ENCODE data around the gene CTTNBP2NL. TPM values are rescaled to one million over a fixed set of nuclear protein-coding genes. Genes with fewer than 3 reads are reported as not detected.

Gene CTTNBP2NL, protein sequence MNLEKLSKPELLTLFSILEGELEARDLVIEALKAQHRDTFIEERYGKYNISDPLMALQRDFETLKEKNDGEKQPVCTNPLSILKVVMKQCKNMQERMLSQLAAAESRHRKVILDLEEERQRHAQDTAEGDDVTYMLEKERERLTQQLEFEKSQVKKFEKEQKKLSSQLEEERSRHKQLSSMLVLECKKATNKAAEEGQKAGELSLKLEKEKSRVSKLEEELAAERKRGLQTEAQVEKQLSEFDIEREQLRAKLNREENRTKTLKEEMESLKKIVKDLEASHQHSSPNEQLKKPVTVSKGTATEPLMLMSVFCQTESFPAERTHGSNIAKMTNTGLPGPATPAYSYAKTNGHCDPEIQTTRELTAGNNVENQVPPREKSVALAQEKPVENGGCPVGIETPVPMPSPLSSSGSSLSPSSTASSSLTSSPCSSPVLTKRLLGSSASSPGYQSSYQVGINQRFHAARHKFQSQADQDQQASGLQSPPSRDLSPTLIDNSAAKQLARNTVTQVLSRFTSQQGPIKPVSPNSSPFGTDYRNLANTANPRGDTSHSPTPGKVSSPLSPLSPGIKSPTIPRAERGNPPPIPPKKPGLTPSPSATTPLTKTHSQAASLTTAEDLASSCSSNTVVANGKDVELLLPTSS
- 1 to 10 TPM; 3.4 to 3.6 TPM for total RNA-seq

DNA sequence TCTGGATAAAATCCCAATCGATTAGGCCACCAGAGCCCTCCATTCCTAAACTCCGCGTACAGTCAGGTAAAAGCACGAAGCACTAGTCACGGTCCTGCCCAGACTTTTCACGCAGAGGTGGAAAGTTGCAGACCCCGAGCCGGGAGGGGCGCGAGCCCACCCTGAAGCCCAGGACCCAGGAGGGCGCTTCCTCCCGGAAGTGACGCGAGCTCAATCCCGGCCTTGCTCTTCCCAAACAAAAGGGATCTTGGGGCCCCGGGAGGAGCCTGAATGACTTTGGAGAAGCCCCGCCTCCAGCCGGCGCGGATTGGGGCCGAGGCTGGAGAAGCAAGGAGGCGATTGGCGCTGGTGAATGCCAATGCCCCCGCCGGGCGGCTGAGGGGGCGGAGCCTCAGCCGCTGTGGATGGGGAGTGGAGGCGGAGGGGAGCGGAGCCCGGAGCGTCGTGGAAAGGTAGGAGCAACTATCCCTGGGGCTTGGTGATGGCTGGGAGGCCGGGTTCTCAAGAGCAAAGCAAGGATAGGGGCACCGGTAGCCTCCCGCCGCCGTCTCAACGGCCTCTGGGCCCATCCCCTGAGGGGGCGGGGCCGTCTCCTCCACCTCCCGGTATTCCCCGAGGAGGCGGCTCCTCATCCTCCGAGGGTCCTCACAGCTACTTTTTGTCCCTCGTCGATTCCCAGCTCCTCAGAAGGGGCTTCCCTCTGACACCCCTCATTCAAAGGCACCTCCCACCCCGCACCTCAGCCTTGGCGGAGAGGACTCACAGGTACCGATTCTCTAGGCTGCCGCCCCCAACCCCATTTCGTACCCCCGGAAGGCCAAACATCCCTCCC is at the start of gene CTTNBP2NL:
Gene CTTNBP2NL (plus strand): TSS at position 394 of the 832 bp plus-strand sequence. CDS start 19,952 bp downstream, outside the sequence.
- peak within 1 kb of the TSS; percentile 31 for H3K27ac Mint-ChIP-seq
- no peaks in the 10 kb centered on the region for H3K36me3 Mint-ChIP-seq (ENCODE audit: low read depth)
- ChIA-PET POLR2A (interaction anchor here (0.7 to 1.1 kb wide), 2 partner anchors 220 to 223 kb away, joined by 3 to 4 read pairs; partner anchors contain the start of gene ST7L), CTCF (interaction anchor here (1.0 to 10.1 kb wide), 2 partner anchors 68 to 320 kb away, joined by 3 to 163 read pairs; partner anchors contain the start of gene PPM1J)
- H3K27me3 Mint-ChIP-seq, result peaks cover 4% of the 10 kb centered on the region
- DNase-seq, result peak; percentile 86
- H3K4me3 Mint-ChIP-seq, result peak within 1 kb of the TSS; percentile 84
- peaks cover 42% of the 10 kb centered on the region for H3K4me1 Mint-ChIP-seq
- H3K9me3 Mint-ChIP-seq, result no peaks in the 10 kb centered on the region

DNA sequence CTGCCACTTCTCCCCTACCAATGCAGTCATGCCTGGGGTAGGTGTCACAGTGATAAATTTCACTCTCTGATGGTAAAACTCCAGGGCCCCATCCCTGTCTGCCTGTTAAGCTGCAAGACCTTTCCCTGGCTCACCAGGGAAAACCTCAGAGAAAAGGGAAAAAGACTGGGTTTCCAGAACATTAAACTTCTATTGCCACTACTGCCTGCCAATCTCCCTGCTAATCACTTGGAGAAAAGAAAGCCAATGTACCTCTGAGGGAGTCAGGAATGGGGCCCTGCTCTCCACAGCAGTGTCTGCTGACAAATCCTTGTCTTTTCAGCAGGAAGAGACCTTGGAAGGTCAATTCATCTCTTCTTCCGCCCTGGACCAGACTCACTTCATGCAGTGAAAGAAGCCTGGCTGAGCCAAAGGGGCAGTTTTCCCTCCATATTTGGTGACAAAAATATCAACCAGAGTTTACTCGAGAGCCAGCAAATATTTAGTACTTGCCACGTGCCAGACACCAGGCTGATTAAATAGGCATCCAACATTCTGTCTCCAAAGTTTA is 49.1 kb upstream of the CTTNBP2NL start:
- no peak overlapping the region for H3K27ac Mint-ChIP-seq
- no peak for DNase-seq
- no peaks in the 10 kb centered on the region for H3K36me3 Mint-ChIP-seq (ENCODE audit: low read depth)
- ChIA-PET CTCF (interaction anchor here (1.7 to 4.0 kb wide), 2 partner anchors 11 to 44 kb away, joined by 4 to 15 read pairs; no protein-coding TSS in a partner anchor), POLR2A (no interaction called here)
- H3K9me3 Mint-ChIP-seq, result no peaks in the 10 kb centered on the region
- H3K4me1 Mint-ChIP-seq, result peaks cover 18% of the 10 kb centered on the region
- no peak overlapping the region for H3K4me3 Mint-ChIP-seq
- H3K27me3 Mint-ChIP-seq, result peaks cover 18% of the 10 kb centered on the region

DNA sequence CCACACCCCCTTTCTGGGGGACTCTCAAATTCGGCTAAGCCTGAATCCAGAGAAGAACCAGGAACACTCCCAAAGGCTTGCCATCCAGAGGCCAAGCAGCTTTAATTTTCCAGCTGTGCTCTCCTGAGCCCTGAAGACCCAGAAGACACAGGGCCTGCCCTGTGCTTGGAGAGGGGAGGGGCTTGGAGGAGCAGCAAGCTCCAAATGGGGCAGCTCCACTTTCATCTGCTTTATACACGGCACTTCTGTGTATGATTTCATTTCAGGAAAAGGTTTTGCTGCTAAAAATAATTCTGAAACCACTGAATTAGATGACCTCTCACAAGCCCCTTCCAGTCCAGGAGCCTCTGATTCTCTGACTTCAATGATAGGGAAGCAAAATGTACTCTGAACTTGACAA is 39.2 kb upstream of the CTTNBP2NL start:
- H3K36me3 Mint-ChIP-seq (ENCODE audit: low read depth), result no peaks in the 10 kb centered on the region
- H3K27me3 Mint-ChIP-seq, result peaks cover 46% of the 10 kb centered on the region
- H3K9me3 Mint-ChIP-seq, result no peaks in the 10 kb centered on the region
- peaks cover 3% of the 10 kb centered on the region for H3K4me1 Mint-ChIP-seq
- POLR2A ChIA-PET, result no interaction called here
- DNase-seq, result no peak
- H3K27ac Mint-ChIP-seq, result no peak overlapping the region
- H3K4me3 Mint-ChIP-seq, result no peak overlapping the region
- CTCF ChIA-PET, result interaction anchor here (1.7 to 3.5 kb wide), 2 partner anchors 12 to 13 kb away, joined by 10 to 15 read pairs; no protein-coding TSS in a partner anchor

DNA sequence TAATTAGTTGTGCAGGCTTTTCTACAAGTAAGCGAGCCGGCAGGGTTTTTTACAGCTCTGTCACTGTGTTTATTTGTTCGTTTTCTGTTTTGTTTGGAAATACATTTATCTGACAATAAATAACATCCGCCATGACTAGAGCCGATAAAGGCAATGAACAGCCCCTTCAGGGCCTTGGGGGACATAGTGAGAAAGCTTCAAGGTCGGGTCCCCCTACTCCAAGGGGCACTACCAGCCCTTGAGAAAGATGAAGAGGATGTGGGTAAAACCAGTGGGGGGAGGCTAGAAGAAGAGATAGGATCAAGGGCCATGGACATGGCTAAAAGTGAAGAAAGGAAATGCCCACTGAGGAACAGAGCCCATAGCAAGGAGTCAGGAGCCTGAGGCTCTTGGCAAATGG is 38.5 kb upstream of the CTTNBP2NL start:
- H3K4me1 Mint-ChIP-seq, result peaks cover 3% of the 10 kb centered on the region
- H3K27me3 Mint-ChIP-seq, result peaks cover 46% of the 10 kb centered on the region
- H3K4me3 Mint-ChIP-seq, result no peak overlapping the region
- no peak overlapping the region for H3K27ac Mint-ChIP-seq
- ChIA-PET POLR2A (no interaction called here), CTCF (interaction anchor here (1.7 to 3.5 kb wide), 2 partner anchors 13 kb away, joined by 10 to 15 read pairs; no protein-coding TSS in a partner anchor)
- no peak for DNase-seq
- H3K36me3 Mint-ChIP-seq (ENCODE audit: low read depth), result no peaks in the 10 kb centered on the region
- no peaks in the 10 kb centered on the region for H3K9me3 Mint-ChIP-seq

DNA sequence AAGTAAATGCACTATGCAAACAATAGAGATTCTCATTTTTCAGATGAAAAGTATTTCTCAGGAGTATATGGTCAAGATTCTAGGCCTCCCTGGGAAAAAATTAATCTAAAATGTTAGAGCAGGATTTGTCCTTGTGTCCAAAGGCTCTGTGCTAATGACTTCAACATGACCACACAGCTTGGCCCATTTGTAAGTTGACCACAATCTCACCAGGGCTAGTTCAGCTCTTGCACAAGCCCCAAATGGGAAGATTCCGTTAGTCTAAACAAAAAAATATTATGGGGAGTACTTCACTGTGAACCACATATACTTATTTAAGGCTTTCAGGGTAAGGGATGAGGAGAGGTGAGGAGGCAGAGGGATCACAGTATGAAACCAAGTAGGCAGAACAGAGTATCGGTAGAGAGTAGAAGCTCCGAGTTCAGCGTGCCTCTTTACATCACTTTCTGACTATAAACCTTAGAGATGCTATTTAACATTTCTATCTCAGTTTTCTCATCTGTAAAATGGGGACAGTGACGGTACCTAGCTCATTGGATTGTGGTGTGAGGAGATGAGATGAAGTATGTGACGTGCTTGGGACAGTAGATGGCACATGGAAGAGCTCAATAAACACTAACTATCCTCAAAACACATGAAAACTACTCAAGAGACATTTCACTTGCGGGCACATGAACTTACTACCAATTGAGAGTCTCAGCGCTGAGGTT is 37.8 kb upstream of the CTTNBP2NL start:
- Mint-ChIP-seq H3K27ac (no peak overlapping the region), H3K9me3 (no peaks in the 10 kb centered on the region), H3K36me3 (ENCODE audit: low read depth) (no peaks in the 10 kb centered on the region), H3K4me3 (no peak overlapping the region), H3K27me3 (peaks cover 50% of the 10 kb centered on the region), H3K4me1 (peaks cover 3% of the 10 kb centered on the region)
- CTCF ChIA-PET, result interaction anchor here (0.9 to 3.5 kb wide), 7 partner anchors 11 to 255 kb away, joined by 3 to 15 read pairs (median 4); no protein-coding TSS in a partner anchor
- POLR2A ChIA-PET, result no interaction called here
- no peak for DNase-seq

DNA sequence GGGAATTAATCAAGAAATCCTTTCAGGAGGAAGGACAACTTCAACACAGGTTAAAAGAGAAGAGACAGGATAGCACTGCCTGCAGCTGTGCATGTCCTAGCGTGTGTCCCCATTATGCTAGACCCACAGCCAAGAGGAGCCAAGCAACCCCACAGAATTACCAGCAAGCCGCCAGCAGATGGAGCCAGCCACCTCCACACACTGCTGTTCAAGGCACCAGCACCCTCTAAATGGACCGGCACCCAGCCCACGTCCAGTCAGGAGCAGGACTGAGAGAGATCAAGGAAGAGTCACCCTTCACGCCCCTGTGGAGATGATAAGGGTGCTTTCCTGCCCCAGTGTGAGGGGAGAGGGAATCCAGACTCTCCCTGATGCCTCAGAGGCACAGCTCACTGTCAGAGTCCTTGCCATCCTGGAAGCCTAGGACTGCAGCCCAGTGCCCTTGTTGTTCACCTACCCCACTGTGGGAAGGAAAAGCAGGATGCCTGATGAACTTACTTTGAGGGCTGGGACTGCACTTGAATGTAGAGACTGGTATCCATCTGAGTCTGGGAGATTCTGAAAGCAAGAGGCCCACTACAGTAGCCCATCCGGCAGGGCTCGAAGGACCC is 37.1 kb upstream of the CTTNBP2NL start:
- Mint-ChIP-seq H3K4me3 (no peak overlapping the region), H3K27ac (no peak overlapping the region), H3K27me3 (peaks cover 48% of the 10 kb centered on the region), H3K9me3 (no peaks in the 10 kb centered on the region), H3K4me1 (peaks cover 3% of the 10 kb centered on the region), H3K36me3 (ENCODE audit: low read depth) (no peaks in the 10 kb centered on the region)
- DNase-seq, result peak; percentile 43
- ChIA-PET CTCF (interaction anchor here (0.5 to 3.5 kb wide), 7 partner anchors 10 to 442 kb away, joined by 3 to 15 read pairs (median 4); no protein-coding TSS in a partner anchor), POLR2A (no interaction called here)

DNA sequence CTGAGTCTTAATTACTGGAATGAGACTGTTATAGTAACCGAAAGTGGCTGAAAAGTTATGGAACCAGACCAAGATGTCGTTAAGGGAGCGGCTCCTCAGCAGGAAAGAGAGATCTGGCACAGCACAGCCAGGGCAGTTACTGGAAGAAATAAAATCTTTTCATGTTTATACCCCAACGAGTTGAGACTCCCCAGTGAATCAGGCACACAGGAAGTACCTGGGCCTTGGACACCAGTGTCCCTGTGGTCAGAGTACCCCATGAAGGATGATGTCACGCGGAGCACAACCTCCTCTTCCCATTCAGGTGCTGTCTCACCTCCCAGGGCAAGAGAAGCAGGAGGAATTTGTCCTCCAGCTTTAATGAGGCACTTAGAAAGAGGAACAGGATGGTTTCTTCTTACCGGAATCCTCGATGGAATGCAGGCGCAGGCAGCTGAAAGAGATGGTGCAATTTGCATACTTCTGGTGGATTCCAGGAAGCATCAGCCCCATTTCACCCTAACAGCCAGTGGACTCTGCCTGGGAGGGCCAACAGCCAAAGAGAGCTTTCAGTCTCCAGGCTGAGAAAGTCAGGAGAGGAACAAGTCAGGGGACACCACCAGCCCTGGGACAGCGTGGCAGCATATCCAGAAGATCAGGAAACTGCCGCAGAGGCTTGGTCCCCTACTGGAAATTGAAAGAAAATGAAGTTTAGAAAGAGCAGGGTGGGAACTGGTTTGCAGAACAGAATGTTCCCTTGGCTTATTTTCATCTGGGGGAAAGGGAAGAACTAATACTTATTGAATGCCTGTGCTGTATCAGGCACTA is 35.9 kb upstream of the CTTNBP2NL start:
- Mint-ChIP-seq H3K27me3 (peaks cover 45% of the 10 kb centered on the region), H3K4me3 (no peak overlapping the region), H3K9me3 (no peaks in the 10 kb centered on the region), H3K4me1 (peaks cover 3% of the 10 kb centered on the region), H3K27ac (no peak overlapping the region), H3K36me3 (ENCODE audit: low read depth) (no peaks in the 10 kb centered on the region)
- ChIA-PET CTCF (interaction anchor here (0.7 to 1.3 kb wide), 4 partner anchors 9 to 86 kb away, joined by 3 to 4 read pairs (median 3); no protein-coding TSS in a partner anchor), POLR2A (no interaction called here)
- DNase-seq, result no peak

DNA sequence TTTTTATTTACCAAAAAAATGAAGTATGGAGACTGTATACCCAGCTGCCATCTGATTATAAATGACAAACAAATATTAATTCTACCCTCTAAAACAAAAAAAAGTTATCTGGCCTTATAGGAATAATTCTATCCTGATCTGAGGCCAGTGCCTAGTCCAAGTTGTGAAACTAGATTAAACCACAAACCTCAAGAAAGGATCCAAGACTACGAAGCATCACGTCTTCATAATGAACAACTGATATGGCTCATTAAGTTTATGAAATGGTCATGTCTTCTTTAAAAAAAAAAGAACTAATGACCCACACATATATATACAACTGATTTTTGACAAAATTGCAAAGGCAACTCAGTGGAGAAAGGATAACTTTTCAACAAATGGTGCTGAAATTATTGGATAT is 32.4 kb upstream of the CTTNBP2NL start:
- Mint-ChIP-seq H3K4me3 (no peak overlapping the region), H3K4me1 (peaks cover 3% of the 10 kb centered on the region), H3K27me3 (peaks cover 44% of the 10 kb centered on the region), H3K9me3 (no peaks in the 10 kb centered on the region), H3K27ac (no peak overlapping the region), H3K36me3 (ENCODE audit: low read depth) (no peaks in the 10 kb centered on the region)
- ChIA-PET CTCF (no interaction called here), POLR2A (no interaction called here)
- DNase-seq, result no peak

DNA sequence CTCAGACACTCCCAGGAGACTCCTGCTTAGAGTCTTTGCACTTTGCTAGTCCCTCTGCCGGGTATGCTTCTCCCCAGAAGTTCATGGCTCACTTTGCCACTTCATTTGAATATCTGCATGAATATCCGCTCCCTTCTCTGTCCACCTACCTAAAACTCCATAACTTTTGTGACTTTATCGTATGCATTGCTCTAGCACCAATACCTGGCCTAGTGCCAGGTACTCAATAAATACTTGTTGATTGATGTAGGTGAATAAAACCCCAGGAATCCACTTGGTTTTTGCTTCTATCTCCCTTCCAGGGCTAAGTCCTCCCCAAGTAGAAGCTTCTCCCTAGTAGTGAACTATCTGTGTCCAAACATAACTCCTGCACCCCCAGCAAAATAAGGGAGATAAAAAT is 27.8 kb upstream of the CTTNBP2NL start:
- no peak for DNase-seq
- Mint-ChIP-seq H3K27ac (no peak overlapping the region), H3K4me3 (no peak overlapping the region), H3K4me1 (no peaks in the 10 kb centered on the region), H3K9me3 (no peaks in the 10 kb centered on the region), H3K27me3 (peaks cover 46% of the 10 kb centered on the region), H3K36me3 (ENCODE audit: low read depth) (no peaks in the 10 kb centered on the region)
- ChIA-PET POLR2A (no interaction called here), CTCF (interaction anchor here (1.0 to 1.3 kb wide), 2 partner anchors 10 to 71 kb away, joined by 3 to 4 read pairs; no protein-coding TSS in a partner anchor)

DNA sequence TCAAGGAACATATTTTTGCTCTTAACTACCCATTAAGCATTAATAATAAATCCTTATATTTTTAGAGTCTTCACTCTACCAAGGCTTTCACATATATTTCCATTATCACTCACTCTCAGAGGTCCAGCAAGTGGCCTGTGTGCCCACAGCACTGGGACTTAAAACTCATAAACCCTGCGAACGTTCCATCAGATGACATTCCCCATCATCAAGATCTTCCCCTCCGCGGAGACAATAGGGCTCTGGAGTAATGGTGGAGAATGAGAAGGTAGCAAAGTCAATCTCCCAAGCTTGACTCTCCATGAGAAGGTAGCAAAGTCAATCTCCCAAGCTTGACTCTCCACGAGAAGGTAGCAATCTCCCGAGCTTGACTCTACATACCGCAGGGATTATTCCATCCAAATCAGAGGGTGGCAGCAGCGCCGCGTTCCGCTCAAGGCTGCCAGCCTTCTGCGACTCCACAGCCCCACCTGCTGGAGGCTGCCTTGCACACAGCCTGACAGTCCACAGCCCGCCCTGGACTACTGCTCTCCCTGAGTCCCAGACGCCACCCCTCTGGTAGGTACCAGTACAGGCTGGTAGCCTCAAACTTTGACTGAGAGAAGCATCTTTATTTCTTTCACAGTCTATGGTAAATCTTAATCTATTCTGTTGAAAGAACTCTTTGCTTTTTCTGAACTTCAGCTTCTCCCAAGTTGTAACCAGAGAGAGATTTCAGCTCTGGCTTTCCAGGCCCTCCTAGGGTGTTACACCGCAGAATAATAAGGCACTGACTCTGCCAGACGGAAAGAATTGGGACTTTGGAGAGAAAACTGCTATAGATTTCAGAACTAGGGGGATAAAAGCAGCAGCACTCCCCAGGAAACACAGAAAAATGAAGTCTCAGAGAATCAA is 26.4 kb upstream of the CTTNBP2NL start:
- no peaks in the 10 kb centered on the region for H3K36me3 Mint-ChIP-seq (ENCODE audit: low read depth)
- CTCF ChIA-PET, result interaction anchor here (0.6 to 2.4 kb wide), 15 partner anchors 8 to 345 kb away, joined by 3 to 19 read pairs (median 4); partner anchors contain the start of genes CAPZA1 and PPM1J
- H3K27me3 Mint-ChIP-seq, result peaks cover 54% of the 10 kb centered on the region
- POLR2A ChIA-PET, result interaction anchor here (1.2 kb wide), 1 partner anchor 21 kb away, joined by 3 read pairs; no protein-coding TSS in a partner anchor
- no peak overlapping the region for H3K27ac Mint-ChIP-seq
- peak; percentile 85 for DNase-seq
- H3K4me3 Mint-ChIP-seq, result no peak overlapping the region
- H3K4me1 Mint-ChIP-seq, result no peaks in the 10 kb centered on the region
- H3K9me3 Mint-ChIP-seq, result no peaks in the 10 kb centered on the region
